Muscle layer of duodenum (tissue), 2 donors: ENCODE measurements around the gene WAPL.
A peak's percentile ranks its signal among the peaks of the same experiment; 100 is the strongest.
"Not testable (repeated sequence)": the region's sequence is repeated elsewhere in the genome, so short reads cannot be mapped to it uniquely, and the experiment has no call there.

Experiments used
- H3K27ac ChIP-seq: one replicate; pipeline ENCODE4 v1.7.0; 2013; ENCODE audit warnings: mild to moderate bottlenecking, low read length
- H3K27me3 ChIP-seq: one replicate; pipeline ENCODE4 v1.7.0; 2013; ENCODE audit warnings: low read depth, mild to moderate bottlenecking, control low read depth, low read length
- H3K36me3 ChIP-seq, 2 donors: one replicate each; pipeline ENCODE4 v1.7.0; 2013; ENCODE audit warnings: low read length in 2 of 2, control low read depth in 1 of 2, mild to moderate bottlenecking in 1 of 2; ENCODE audit not compliant: insufficient read depth in 2 of 2, control insufficient read depth in 1 of 2
- H3K4me1 ChIP-seq, 2 donors: one replicate each; pipeline ENCODE4 v1.7.0; 2013; ENCODE audit warnings: low read length in 2 of 2, mild to moderate bottlenecking in 2 of 2, control low read depth in 1 of 2, moderate library complexity in 1 of 2; ENCODE audit not compliant: insufficient read depth in 2 of 2, control insufficient read depth in 1 of 2
- H3K4me3 ChIP-seq, 2 donors: one replicate each; pipeline ENCODE4 v1.7.0; 2013; ENCODE audit warnings: low read length in 2 of 2, low read depth in 1 of 2, mild to moderate bottlenecking in 1 of 2
- H3K9me3 ChIP-seq, 2 donors: one replicate each; pipeline ENCODE4 v1.7.0; 2013; ENCODE audit warnings: low read length in 2 of 2, control low read depth in 1 of 2, mild to moderate bottlenecking in 1 of 2; ENCODE audit not compliant: control insufficient read depth in 1 of 2
- donor health status: healthy.

Gene WAPL

GRCh38 chr10:86393362-86393761 is 128.2 kb downstream of the WAPL start:
- Histone ChIP-seq H3K36me3 (no peaks in the 10 kb centered on the region), H3K27ac (no peak overlapping the region), H3K4me1 (peaks cover 0 to 10% of the 10 kb centered on the region in 2 donors), H3K27me3 (peaks cover 17% of the 10 kb centered on the region), H3K9me3 (no peaks in the 10 kb centered on the region), H3K4me3 (no peak overlapping the region)

GRCh38 chr10:86392723-86393094 is 128.9 kb downstream of the WAPL start:
- peaks cover 23% of the 10 kb centered on the region for H3K27me3 ChIP-seq
- peaks cover 0 to 10% of the 10 kb centered on the region in 2 donors for H3K4me1 ChIP-seq
- no peak overlapping the region for H3K4me3 ChIP-seq
- H3K27ac ChIP-seq: no peak overlapping the region
- H3K9me3 ChIP-seq: no peaks in the 10 kb centered on the region
- no peaks in the 10 kb centered on the region for H3K36me3 ChIP-seq

GRCh38 chr10:86391986-86392722 is 129.4 kb downstream of the WAPL start:
- no peak overlapping the region for H3K27ac ChIP-seq
- peaks cover 0 to 10% of the 10 kb centered on the region in 2 donors for H3K4me1 ChIP-seq
- H3K36me3 ChIP-seq: no peaks in the 10 kb centered on the region
- peaks cover 28% of the 10 kb centered on the region for H3K27me3 ChIP-seq
- no peak overlapping the region for H3K4me3 ChIP-seq
- no peaks in the 10 kb centered on the region for H3K9me3 ChIP-seq

GRCh38 chr10:86391236-86391840 is 130.3 kb downstream of the WAPL start:
- peaks cover 28% of the 10 kb centered on the region for H3K27me3 ChIP-seq
- H3K4me3 ChIP-seq: no peak overlapping the region
- no peak overlapping the region for H3K27ac ChIP-seq
- H3K9me3 ChIP-seq: no peaks in the 10 kb centered on the region
- no peaks in the 10 kb centered on the region for H3K36me3 ChIP-seq
- peaks cover 0 to 10% of the 10 kb centered on the region in 2 donors for H3K4me1 ChIP-seq

- Histone ChIP-seq H3K27me3 (peaks cover 28% of the 10 kb centered on the region), H3K27ac (no peak overlapping the region), H3K36me3 (no peaks in the 10 kb centered on the region), H3K4me1 (peaks cover 0 to 10% of the 10 kb centered on the region in 2 donors), H3K9me3 (no peaks in the 10 kb centered on the region), H3K4me3 (no peak overlapping the region)
Observed at GRCh38 chr10:86390337-86391120, 131.1 kb downstream of the WAPL start.

- H3K27me3 ChIP-seq: peaks cover 28% of the 10 kb centered on the region
- no peaks in the 10 kb centered on the region for H3K9me3 ChIP-seq
- no peaks in the 10 kb centered on the region for H3K36me3 ChIP-seq
- peaks cover 0 to 10% of the 10 kb centered on the region in 2 donors for H3K4me1 ChIP-seq
- no peak overlapping the region for H3K27ac ChIP-seq
- H3K4me3 ChIP-seq: peak overlapping the region; percentile 35 to 46
Observed at GRCh38 chr10:86389441-86390193, 132.0 kb downstream of the WAPL start.

GRCh38 chr10:86389109-86389440 is 132.5 kb downstream of the WAPL start:
- Histone ChIP-seq H3K27me3 (peaks cover 28% of the 10 kb centered on the region), H3K4me3 (peak overlapping the region; percentile 35 to 46)
- not testable (repeated sequence) for H3K4me1 ChIP-seq, H3K9me3 ChIP-seq, H3K27ac ChIP-seq, H3K36me3 ChIP-seq

- Histone ChIP-seq H3K9me3 (no peaks in the 10 kb centered on the region), H3K4me1 (peaks cover 0 to 10% of the 10 kb centered on the region in 2 donors), H3K27ac (no peak overlapping the region), H3K27me3 (peaks cover 28% of the 10 kb centered on the region), H3K36me3 (no peaks in the 10 kb centered on the region), H3K4me3 (no peak overlapping the region)
Observed at GRCh38 chr10:86388119-86388704, 133.4 kb downstream of the WAPL start.

- Histone ChIP-seq H3K4me1 (peaks cover 0 to 10% of the 10 kb centered on the region in 2 donors), H3K27me3 (peaks cover 28% of the 10 kb centered on the region), H3K27ac (no peak overlapping the region), H3K4me3 (no peak overlapping the region), H3K36me3 (no peaks in the 10 kb centered on the region), H3K9me3 (no peaks in the 10 kb centered on the region)
Observed at GRCh38 chr10:86387178-86387794, 134.3 kb downstream of the WAPL start.

GRCh38 chr10:86385806-86386205 is 135.8 kb downstream of the WAPL start:
- peaks cover 0 to 10% of the 10 kb centered on the region in 2 donors for H3K4me1 ChIP-seq
- no peaks in the 10 kb centered on the region for H3K36me3 ChIP-seq
- H3K27me3 ChIP-seq: peaks cover 26% of the 10 kb centered on the region
- no peak overlapping the region for H3K27ac ChIP-seq
- no peak overlapping the region for H3K4me3 ChIP-seq
- no peaks in the 10 kb centered on the region for H3K9me3 ChIP-seq
